HepG2 (cell line): Measurements from ENCODE around the gene DPEP3. TPM values are rescaled to one million over a fixed set of nuclear protein-coding genes. Genes with fewer than 3 reads are reported as not detected.

ENCODE experiments used
- CEBPG ChIP-seq: IDR thresholded peaks from 2 replicates; pipeline ENCODE4 v1.6.1; 2016
- ELF3 ChIP-seq: IDR thresholded peaks from 2 replicates; pipeline ENCODE4 v1.6.1; 2016; ENCODE audit warnings: missing genetic modification reagents, missing compliant biosample characterization
- HMGA1 ChIP-seq: sonication (generic); formaldehyde crosslinking; conservative IDR thresholded peaks from 2 replicates; pipeline ENCODE4 v1.4.0; 2020; ENCODE audit warnings: missing genetic modification reagents
- REL ChIP-seq: sonication (generic); formaldehyde crosslinking; conservative IDR thresholded peaks from 2 replicates; pipeline ENCODE4 v1.8.0; 2022; ENCODE audit warnings: mild to moderate bottlenecking, missing genetic modification reagents, moderate library complexity
- RFX3 ChIP-seq: IDR thresholded peaks from 2 replicates; pipeline ENCODE4 v1.6.1; 2016; ENCODE audit warnings: missing biosample characterization, missing genetic modification reagents
- SALL1 ChIP-seq: sonication (generic); formaldehyde crosslinking; IDR thresholded peaks from 2 replicates; pipeline ENCODE4 v1.8.0; 2022; ENCODE audit warnings: mild to moderate bottlenecking, missing genetic modification reagents
- TAF1 ChIP-seq: sonication (generic); formaldehyde crosslinking; IDR thresholded peaks from 2 replicates; pipeline ENCODE4 v1.4.0; 2020; ENCODE audit warnings: missing genetic modification reagents
- TBP ChIP-seq: sonication (generic); formaldehyde crosslinking; IDR thresholded peaks from 2 replicates; pipeline ENCODE4 v1.5.0; 2020; ENCODE audit warnings: missing genetic modification reagents
- TCF12 ChIP-seq, 2 experiments: fragments of 450-650 bp in 1 of 2; sonication (generic) in 1 of 2; formaldehyde crosslinking in 1 of 2; IDR thresholded peaks; 2 replicates each; pipeline versions ENCODE4 v1.6.1 to v1.8.0; 2017 to 2022; ENCODE audit warnings: antibody characterized with exemption in 1 of 2, mild to moderate bottlenecking in 1 of 2, missing genetic modification reagents in 1 of 2, moderate library complexity in 1 of 2
- TSC22D2 ChIP-seq: sonication (generic); formaldehyde crosslinking; IDR thresholded peaks from 2 replicates; pipeline ENCODE4 v1.5.1; 2020; ENCODE audit warnings: missing genetic modification reagents, mild to moderate bottlenecking, borderline replicate concordance
- ZFP36L1 ChIP-seq: sonication (generic); formaldehyde crosslinking; IDR thresholded peaks from 2 replicates; pipeline ENCODE4 v1.8.0; 2022; ENCODE audit warnings: mild to moderate bottlenecking, missing genetic modification reagents, moderate library complexity
- ZNF101 ChIP-seq: sonication (generic); formaldehyde crosslinking; IDR thresholded peaks from 2 replicates; pipeline ENCODE4 v1.4.0; 2020; ENCODE audit warnings: mild to moderate bottlenecking, low read depth, missing genetic modification reagents, borderline replicate concordance
- ZNF24 ChIP-seq: fragments of 450-650 bp; IDR thresholded peaks from 2 replicates; pipeline ENCODE4 v1.6.1; 2017; ENCODE audit warnings: antibody characterized with exemption, mild to moderate bottlenecking
- ZSCAN12 ChIP-seq: sonication (generic); formaldehyde crosslinking; IDR thresholded peaks from 2 replicates; pipeline ENCODE4 v1.9.0; 2021; ENCODE audit warnings: mild to moderate bottlenecking, missing genetic modification reagents
- polyA plus RNA-seq, 8 experiments: library from polyadenylated mRNA; depleted of rRNA in 3 of 8; stranded (reverse) in 7 of 8; unstranded in 1 of 8; fragments of >200 nt; fragmentation: Illumina TruSeq in 4 of 8; extraction: Trizol in 4 of 8; gene quantifications; 2 replicates each; pipeline versions ENCODE4 v1.2.1 to v1.2.3, GENCODE V29; 2011 to 2016; ENCODE audit warnings: low read depth in 4 of 8, missing spikeins in 1 of 8, mixed read lengths in 1 of 8; ENCODE audit not compliant: insufficient read depth in 1 of 8
- total RNA-seq, 5 experiments: library from RNA; depleted of rRNA; stranded (reverse); fragments of >200 nt; fragmentation: Illumina TruSeq; extraction: Trizol; gene quantifications; 2 replicates each; pipeline ENCODE4 v1.2.3, GENCODE V29; 2016; ENCODE audit warnings: low read depth in 1 of 5
- TF ChIP-seq, protein P1 (sequence below): IDR thresholded peaks from 2 replicates; pipeline ENCODE4 v1.6.1; 2012; ENCODE audit warnings: low read length, improper control_type of control experiment
- TF ChIP-seq, protein P2 (sequence below): IDR thresholded peaks from 2 replicates; pipeline ENCODE4 v1.6.1; 2016; ENCODE audit warnings: missing compliant biosample characterization, missing genetic modification reagents, borderline replicate concordance
- TF ChIP-seq, protein P3 (sequence below): sonication (generic); formaldehyde crosslinking; IDR thresholded peaks from 2 replicates; pipeline ENCODE4 v1.5.1; 2020; ENCODE audit warnings: missing genetic modification reagents, mild to moderate bottlenecking, borderline replicate concordance
- TF ChIP-seq, protein P4 (sequence below): sonication (generic); formaldehyde crosslinking; conservative IDR thresholded peaks from 2 replicates; pipeline ENCODE4 v1.4.0; 2020; ENCODE audit warnings: missing genetic modification reagents
- TF ChIP-seq, protein P5 (sequence below): IDR thresholded peaks from 2 replicates; pipeline ENCODE4 v1.6.1; 2016; ENCODE audit warnings: low read depth

The DPEP3 gene
- total and polyA plus RNA-seq, 2 of the 13 experiments (the other 11 are each of a cell fraction or from before 2014, with no cell fraction given), result not detected

DNA sequence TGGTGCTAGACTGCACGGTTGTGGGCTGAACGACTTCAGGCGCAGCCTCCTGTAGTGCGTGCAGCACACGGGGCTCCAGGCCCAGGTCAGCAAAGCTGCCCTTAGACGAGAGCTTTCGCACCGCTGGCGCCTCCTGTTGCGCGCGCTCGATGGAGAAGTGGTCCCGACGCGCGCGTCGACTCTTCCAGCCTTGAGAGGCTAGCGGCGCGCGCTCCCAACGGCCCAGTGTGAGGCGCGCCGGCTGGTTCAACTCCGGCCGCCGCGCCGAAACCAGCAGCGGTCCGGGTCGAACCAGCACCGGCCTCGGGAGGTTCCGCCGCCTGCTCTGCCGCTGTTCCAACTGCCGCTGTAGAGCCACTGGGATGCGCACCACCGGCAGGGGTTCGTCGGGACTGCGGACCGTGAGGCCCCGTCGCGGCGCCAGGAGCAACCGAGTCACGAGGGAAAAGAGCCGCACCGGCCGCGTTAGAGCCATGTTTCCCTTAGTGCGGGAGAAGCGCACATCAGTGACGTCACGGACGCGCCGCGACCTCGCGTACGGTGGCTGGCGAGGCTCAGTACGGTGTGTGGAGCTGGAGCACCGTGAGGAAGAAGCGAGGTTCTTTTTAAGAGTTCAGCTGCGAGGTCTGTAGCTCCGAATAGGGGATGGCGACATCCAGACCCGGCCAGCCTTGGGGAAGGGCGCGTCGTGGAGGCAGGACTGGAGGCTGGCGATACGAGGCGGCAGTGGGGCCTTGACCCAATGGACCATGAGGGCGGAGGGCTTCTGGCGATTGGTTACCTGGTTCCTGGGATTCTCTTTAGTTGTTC, 42.6 kb upstream of the DPEP3 start, which contains the start of the genes DDX28 and DUS2 (continued):
- TF ChIP-seq, protein P1, sequence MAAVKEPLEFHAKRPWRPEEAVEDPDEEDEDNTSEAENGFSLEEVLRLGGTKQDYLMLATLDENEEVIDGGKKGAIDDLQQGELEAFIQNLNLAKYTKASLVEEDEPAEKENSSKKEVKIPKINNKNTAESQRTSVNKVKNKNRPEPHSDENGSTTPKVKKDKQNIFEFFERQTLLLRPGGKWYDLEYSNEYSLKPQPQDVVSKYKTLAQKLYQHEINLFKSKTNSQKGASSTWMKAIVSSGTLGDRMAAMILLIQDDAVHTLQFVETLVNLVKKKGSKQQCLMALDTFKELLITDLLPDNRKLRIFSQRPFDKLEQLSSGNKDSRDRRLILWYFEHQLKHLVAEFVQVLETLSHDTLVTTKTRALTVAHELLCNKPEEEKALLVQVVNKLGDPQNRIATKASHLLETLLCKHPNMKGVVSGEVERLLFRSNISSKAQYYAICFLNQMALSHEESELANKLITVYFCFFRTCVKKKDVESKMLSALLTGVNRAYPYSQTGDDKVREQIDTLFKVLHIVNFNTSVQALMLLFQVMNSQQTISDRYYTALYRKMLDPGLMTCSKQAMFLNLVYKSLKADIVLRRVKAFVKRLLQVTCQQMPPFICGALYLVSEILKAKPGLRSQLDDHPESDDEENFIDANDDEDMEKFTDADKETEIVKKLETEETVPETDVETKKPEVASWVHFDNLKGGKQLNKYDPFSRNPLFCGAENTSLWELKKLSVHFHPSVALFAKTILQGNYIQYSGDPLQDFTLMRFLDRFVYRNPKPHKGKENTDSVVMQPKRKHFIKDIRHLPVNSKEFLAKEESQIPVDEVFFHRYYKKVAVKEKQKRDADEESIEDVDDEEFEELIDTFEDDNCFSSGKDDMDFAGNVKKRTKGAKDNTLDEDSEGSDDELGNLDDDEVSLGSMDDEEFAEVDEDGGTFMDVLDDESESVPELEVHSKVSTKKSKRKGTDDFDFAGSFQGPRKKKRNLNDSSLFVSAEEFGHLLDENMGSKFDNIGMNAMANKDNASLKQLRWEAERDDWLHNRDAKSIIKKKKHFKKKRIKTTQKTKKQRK, result no peak
- TF ChIP-seq TAF1 (CRISPR knock-in tag), result peak; percentile 98
- TF ChIP-seq TSC22D2, result peak; percentile 88; the same call in 1 of the 2 replicates
- TF ChIP-seq, protein P2, sequence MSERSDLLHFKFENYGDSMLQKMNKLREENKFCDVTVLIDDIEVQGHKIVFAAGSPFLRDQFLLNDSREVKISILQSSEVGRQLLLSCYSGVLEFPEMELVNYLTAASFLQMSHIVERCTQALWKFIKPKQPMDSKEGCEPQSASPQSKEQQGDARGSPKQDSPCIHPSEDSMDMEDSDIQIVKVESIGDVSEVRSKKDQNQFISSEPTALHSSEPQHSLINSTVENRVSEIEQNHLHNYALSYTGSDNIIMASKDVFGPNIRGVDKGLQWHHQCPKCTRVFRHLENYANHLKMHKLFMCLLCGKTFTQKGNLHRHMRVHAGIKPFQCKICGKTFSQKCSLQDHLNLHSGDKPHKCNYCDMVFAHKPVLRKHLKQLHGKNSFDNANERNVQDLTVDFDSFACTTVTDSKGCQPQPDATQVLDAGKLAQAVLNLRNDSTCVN (CRISPR knock-in tag), result peak; percentile 90
- peak; percentile 73 for TF ChIP-seq CEBPG (CRISPR knock-in tag)
- peak; percentile 67; the same call in 1 of the 2 replicates for TF ChIP-seq REL (CRISPR knock-in tag)
- TF ChIP-seq ZNF101 (CRISPR knock-in tag), result 0 out of 2 replicates have a peak, but pooled peaks have one; percentile 22
- TF ChIP-seq, protein P3, sequence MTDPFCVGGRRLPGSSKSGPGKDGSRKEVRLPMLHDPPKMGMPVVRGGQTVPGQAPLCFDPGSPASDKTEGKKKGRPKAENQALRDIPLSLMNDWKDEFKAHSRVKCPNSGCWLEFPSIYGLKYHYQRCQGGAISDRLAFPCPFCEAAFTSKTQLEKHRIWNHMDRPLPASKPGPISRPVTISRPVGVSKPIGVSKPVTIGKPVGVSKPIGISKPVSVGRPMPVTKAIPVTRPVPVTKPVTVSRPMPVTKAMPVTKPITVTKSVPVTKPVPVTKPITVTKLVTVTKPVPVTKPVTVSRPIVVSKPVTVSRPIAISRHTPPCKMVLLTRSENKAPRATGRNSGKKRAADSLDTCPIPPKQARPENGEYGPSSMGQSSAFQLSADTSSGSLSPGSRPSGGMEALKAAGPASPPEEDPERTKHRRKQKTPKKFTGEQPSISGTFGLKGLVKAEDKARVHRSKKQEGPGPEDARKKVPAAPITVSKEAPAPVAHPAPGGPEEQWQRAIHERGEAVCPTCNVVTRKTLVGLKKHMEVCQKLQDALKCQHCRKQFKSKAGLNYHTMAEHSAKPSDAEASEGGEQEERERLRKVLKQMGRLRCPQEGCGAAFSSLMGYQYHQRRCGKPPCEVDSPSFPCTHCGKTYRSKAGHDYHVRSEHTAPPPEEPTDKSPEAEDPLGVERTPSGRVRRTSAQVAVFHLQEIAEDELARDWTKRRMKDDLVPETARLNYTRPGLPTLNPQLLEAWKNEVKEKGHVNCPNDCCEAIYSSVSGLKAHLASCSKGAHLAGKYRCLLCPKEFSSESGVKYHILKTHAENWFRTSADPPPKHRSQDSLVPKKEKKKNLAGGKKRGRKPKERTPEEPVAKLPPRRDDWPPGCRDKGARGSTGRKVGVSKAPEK (CRISPR knock-in tag), result no peak; the same call in 1 of the 2 replicates
- peak; percentile 93 for TF ChIP-seq SALL1 (CRISPR knock-in tag)
- TF ChIP-seq, protein P4, sequence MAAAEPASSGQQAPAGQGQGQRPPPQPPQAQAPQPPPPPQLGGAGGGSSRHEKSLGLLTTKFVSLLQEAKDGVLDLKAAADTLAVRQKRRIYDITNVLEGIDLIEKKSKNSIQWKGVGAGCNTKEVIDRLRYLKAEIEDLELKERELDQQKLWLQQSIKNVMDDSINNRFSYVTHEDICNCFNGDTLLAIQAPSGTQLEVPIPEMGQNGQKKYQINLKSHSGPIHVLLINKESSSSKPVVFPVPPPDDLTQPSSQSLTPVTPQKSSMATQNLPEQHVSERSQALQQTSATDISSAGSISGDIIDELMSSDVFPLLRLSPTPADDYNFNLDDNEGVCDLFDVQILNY (CRISPR knock-in tag), result peak; percentile 75; the same call in 1 of the 2 replicates
- peak; percentile 22; the same call in 1 of the 2 replicates for TF ChIP-seq RFX3 (CRISPR knock-in tag)
- peak; percentile 12; the same call in 1 of the 2 replicates for TF ChIP-seq ZNF24
- TF ChIP-seq TCF12 (IDR thresholded peaks at IDR 0.05), result no peak
- TF ChIP-seq TCF12 (CRISPR knock-in tag; IDR thresholded peaks at IDR 0.05), result peak; percentile 83; the same call in 1 of the 2 replicates
- TF ChIP-seq ELF3, result peak; percentile 74
- TF ChIP-seq ZFP36L1 (CRISPR knock-in tag), result peak; percentile 77; the same call in 1 of the 2 replicates
- TF ChIP-seq ZSCAN12, result no peak
- TF ChIP-seq, protein P5, sequence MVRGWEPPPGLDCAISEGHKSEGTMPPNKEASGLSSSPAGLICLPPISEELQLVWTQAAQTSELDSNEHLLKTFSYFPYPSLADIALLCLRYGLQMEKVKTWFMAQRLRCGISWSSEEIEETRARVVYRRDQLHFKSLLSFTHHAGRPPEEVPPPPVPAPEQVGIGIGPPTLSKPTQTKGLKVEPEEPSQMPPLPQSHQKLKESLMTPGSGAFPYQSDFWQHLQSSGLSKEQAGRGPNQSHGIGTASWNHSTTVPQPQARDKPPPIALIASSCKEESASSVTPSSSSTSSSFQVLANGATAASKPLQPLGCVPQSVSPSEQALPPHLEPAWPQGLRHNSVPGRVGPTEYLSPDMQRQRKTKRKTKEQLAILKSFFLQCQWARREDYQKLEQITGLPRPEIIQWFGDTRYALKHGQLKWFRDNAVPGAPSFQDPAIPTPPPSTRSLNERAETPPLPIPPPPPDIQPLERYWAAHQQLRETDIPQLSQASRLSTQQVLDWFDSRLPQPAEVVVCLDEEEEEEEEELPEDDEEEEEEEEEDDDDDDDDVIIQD (CRISPR knock-in tag), result peak; percentile 52; the same call in 1 of the 2 replicates
- TF ChIP-seq HMGA1 (CRISPR knock-in tag), result no peak
- TF ChIP-seq TBP (CRISPR knock-in tag), result peak; percentile 22; the same call in 1 of the 2 replicates
